K562 (cell line): ENCODE results near the gene PRR15L. TPM values are rescaled to one million over a fixed set of nuclear protein-coding genes. Genes with fewer than 3 reads are reported as not detected.

Experiments used
- ARID1B ChIP-seq: fragments of 450-650 bp; IDR thresholded peaks from 2 replicates; pipeline ENCODE4 v1.6.1; 2016; ENCODE audit warnings: antibody characterized with exemption, mild to moderate bottlenecking, inconsistent platforms
- CCNT2 ChIP-seq: IDR thresholded peaks from 2 replicates; pipeline ENCODE4 v1.6.1; 2011; ENCODE audit warnings: borderline replicate concordance, low read depth, mild to moderate bottlenecking, moderate library complexity, mixed read lengths, low read length; ENCODE audit not compliant: insufficient read length; ENCODE audit errors: extremely low read depth
- DIDO1 ChIP-seq: fragments of 450-650 bp; IDR thresholded peaks from 2 replicates; pipeline ENCODE4 v1.6.1; 2016; ENCODE audit warnings: low read depth, missing biosample characterization, missing genetic modification characterization
- E2F6 ChIP-seq, 2 experiments: IDR thresholded peaks; 2 replicates each; pipeline ENCODE4 v1.6.1; 2011; ENCODE audit warnings: borderline replicate concordance in 1 of 2, control low read depth in 1 of 2, low read depth in 1 of 2, low read length in 1 of 2, mild to moderate bottlenecking in 1 of 2, mixed read lengths in 1 of 2, moderate library complexity in 1 of 2; ENCODE audit not compliant: insufficient read depth in 1 of 2, insufficient read length in 1 of 2, poor library complexity in 1 of 2, severe bottlenecking in 1 of 2; ENCODE audit errors: extremely low read depth in 1 of 2
- ELF4 ChIP-seq: fragments of 450-650 bp; formaldehyde crosslinking; IDR thresholded peaks from 2 replicates; pipeline ENCODE4 v1.4.0; 2022; ENCODE audit warnings: missing genetic modification characterization
- ETS2 ChIP-seq: IDR thresholded peaks from 2 replicates; pipeline ENCODE4 v1.6.1; 2016; ENCODE audit warnings: borderline replicate concordance, missing genetic modification characterization, mild to moderate bottlenecking, moderate library complexity, missing compliant biosample characterization; ENCODE audit not compliant: poor library complexity, severe bottlenecking
- FOXK1 ChIP-seq: sonication (generic); formaldehyde crosslinking; IDR thresholded peaks from 2 replicates; pipeline ENCODE4 v1.8.0; 2022; ENCODE audit warnings: missing genetic modification reagents, mild to moderate bottlenecking, borderline replicate concordance
- GABPB1 ChIP-seq: sonication (generic); formaldehyde crosslinking; IDR thresholded peaks from 2 replicates; pipeline ENCODE4 v1.8.0; 2022; ENCODE audit warnings: mild to moderate bottlenecking, missing genetic modification reagents
- HIVEP1 ChIP-seq: fragments of 250-450 bp; sonication (Bioruptor Pico); IDR thresholded peaks from 2 replicates; pipeline ENCODE4 v1.4.0; 2020; ENCODE audit warnings: mild to moderate bottlenecking
- IRF2 ChIP-seq: sonication (generic); formaldehyde crosslinking; IDR thresholded peaks from 2 replicates; pipeline ENCODE4 v1.8.1; 2022; ENCODE audit warnings: mild to moderate bottlenecking, missing genetic modification reagents
- KLF16 ChIP-seq: IDR thresholded peaks from 2 replicates; pipeline ENCODE4 v1.6.1; 2016; ENCODE audit warnings: antibody characterized with exemption
- MTA1 ChIP-seq: fragments of 450-650 bp; IDR thresholded peaks from 2 replicates; pipeline ENCODE4 v1.6.1; 2017; ENCODE audit warnings: borderline replicate concordance
- PBX2 ChIP-seq, 2 experiments: IDR thresholded peaks in 1 of 2; conservative IDR thresholded peaks in 1 of 2; 2 replicates each; pipeline ENCODE4 v1.6.1; 2016; ENCODE audit warnings: low read depth in 2 of 2, mild to moderate bottlenecking in 1 of 2, missing compliant biosample characterization in 1 of 2, missing genetic modification characterization in 1 of 2, moderate library complexity in 1 of 2
- POLR2AphosphoS2 ChIP-seq: IDR thresholded peaks from 2 replicates; pipeline ENCODE4 v1.6.1; 2012; ENCODE audit warnings: low read length, improper control_type of control experiment
- SMARCA4 ChIP-seq: fragments of 450-650 bp; IDR thresholded peaks from 2 replicates; pipeline ENCODE4 v1.6.1; 2016
- SRSF7 ChIP-seq: fragments of 200-400 bp; formaldehyde crosslinking; optimal IDR thresholded peaks from 2 replicates; pipeline ENCODE3; 2017; ENCODE audit warnings: mild to moderate bottlenecking, low read depth, low read length
- TFAM ChIP-seq: fragments of 250-450 bp; sonication (Bioruptor Pico); conservative IDR thresholded peaks from 2 replicates; pipeline ENCODE4 v1.5.0; 2021; ENCODE audit warnings: mild to moderate bottlenecking, moderate library complexity
- TSC22D4 ChIP-seq: fragments of 450-650 bp; IDR thresholded peaks from 2 replicates; pipeline ENCODE4 v1.6.1; 2016; ENCODE audit warnings: missing genetic modification characterization, missing biosample characterization, control low read depth
- ZFP91 ChIP-seq: sonication (generic); formaldehyde crosslinking; IDR thresholded peaks from 2 replicates; pipeline ENCODE4 v1.8.0; 2022; ENCODE audit warnings: mild to moderate bottlenecking, missing genetic modification reagents
- ZKSCAN1 ChIP-seq: fragments of 150-350 bp; IDR thresholded peaks from 2 replicates; pipeline ENCODE4 v1.6.1; 2016; ENCODE audit warnings: low read depth, low read length
- ZNF24 ChIP-seq: fragments of 450-650 bp; IDR thresholded peaks from 2 replicates; pipeline ENCODE4 v1.6.1; 2016
- ZNF274 ChIP-seq: IDR thresholded peaks from 2 replicates; pipeline ENCODE4 v1.6.1; 2011; ENCODE audit warnings: low read depth, mild to moderate bottlenecking, low read length, moderate library complexity, borderline replicate concordance
- ZNF445 ChIP-seq: fragments of 250-450 bp; sonication (Bioruptor Pico); IDR thresholded peaks from 2 replicates; pipeline ENCODE4 v1.4.0; 2020; ENCODE audit warnings: low read depth, mild to moderate bottlenecking, moderate library complexity
- polyA plus RNA-seq, 8 experiments: library from polyadenylated mRNA; depleted of rRNA in 4 of 8; stranded (reverse) in 5 of 8; unstranded in 3 of 8; fragments of >200 nt; fragmentation: Nextera tagmentation in 2 of 8; fragmentation: Illumina TruSeq in 1 of 8; extraction: Ambion mirVana in 2 of 8; extraction: Trizol in 1 of 8; gene quantifications; 2 replicates each; pipeline versions ENCODE4 v1.2.1 to v1.2.3, GENCODE V29; 2011 to 2014; ENCODE audit warnings: inconsistent platforms in 1 of 8, missing spikeins in 1 of 8
- total RNA-seq, 7 experiments: library from RNA; depleted of rRNA in 6 of 7; stranded (reverse); fragments of >200 nt in 6 of 7; fragmentation: Illumina TruSeq in 2 of 7; extraction: Trizol in 2 of 7; gene quantifications; 2 replicates each; pipeline versions ENCODE4 v1.2.1 to v1.2.3, GENCODE V29; 2011 to 2021; ENCODE audit warnings: low replicate concordance in 1 of 7

The PRR15L gene
- total and polyA plus RNA-seq, 9 of the 15 experiments (the other 6 are each of a cell fraction or from before 2014, with no cell fraction given) = 0.03 TPM; not detected in 8

- TF ChIP-seq ZNF274 = no peak
- peak; percentile 44; the same call in 1 of the 2 replicates for TF ChIP-seq ZKSCAN1
- TF ChIP-seq ZNF445 (CRISPR knock-in tag) = no peak
- no peak for TF ChIP-seq IRF2 (CRISPR knock-in tag)
- TF ChIP-seq PBX2 (CRISPR knock-in tag; IDR thresholded peaks at IDR 0.05; ENCODE audit: low read depth) = no peak
- no peak for TF ChIP-seq PBX2 (tag; conservative IDR thresholded peaks at IDR 0.05; ENCODE audit: low read depth)
- TF ChIP-seq ARID1B = peak; percentile 54
- peak; percentile 73; the same call in 1 of the 2 replicates for TF ChIP-seq MTA1
- TF ChIP-seq ETS2 = no peak
- TF ChIP-seq KLF16 = 0 out of 2 replicates have a peak, but pooled peaks have one; percentile 12
- peak; percentile 83 for TF ChIP-seq ZFP91
- no peak for TF ChIP-seq TSC22D4
- TF ChIP-seq FOXK1 (CRISPR knock-in tag) = peak; percentile 97; the same call in 1 of the 2 replicates
- no peak for TF ChIP-seq SRSF7
- TF ChIP-seq CCNT2 = peak; percentile 21
- TF ChIP-seq POLR2AphosphoS2 = no peak; the same call in 1 of the 2 replicates
- peak; percentile 88 for TF ChIP-seq ELF4 (CRISPR knock-in tag)
- TF ChIP-seq E2F6 (IDR thresholded peaks at IDR 0.05; ENCODE audit: borderline replicate concordance in 1 of 2, extremely low read depth in 1 of 2, insufficient read depth in 1 of 2, insufficient read length in 1 of 2, low read depth in 1 of 2, low read length in 1 of 2, poor library complexity in 1 of 2, severe bottlenecking in 1 of 2) = peak; percentile 100
- peak; percentile 86 for TF ChIP-seq GABPB1 (CRISPR knock-in tag)
- no peak for TF ChIP-seq TFAM (CRISPR knock-in tag)
- TF ChIP-seq ZNF24 = no peak
- TF ChIP-seq SMARCA4 = no peak
- TF ChIP-seq DIDO1 (tag) = 0 out of 2 replicates have a peak, but pooled peaks have one; percentile 56
- TF ChIP-seq HIVEP1 (CRISPR knock-in tag) = no peak
These were observed 13.2 kb upstream of the PRR15L start, which contains the start of gene CDK5RAP3 (continued) for GRCh38 chr17:47970725-47971499.
